Neural crest cell (in vitro differentiated cells): ENCODE results near the gene SLC27A4. TPM values are rescaled to one million over a fixed set of nuclear protein-coding genes. Genes with fewer than 3 reads are reported as not detected.

Experiments
- DNase-seq: peaks from one replicate; pipeline ENCODE4 v3.0.0; 2021; ENCODE audit warnings: low read depth, mixed read lengths, low spot score
- H3K27ac Mint-ChIP-seq: one replicate; pipeline ENCODE4 v1.8.0; 2021; ENCODE audit warnings: mild to moderate bottlenecking, mixed read lengths; ENCODE audit not compliant: unreplicated experiment
- H3K27me3 Mint-ChIP-seq: 2 replicates; pipeline ENCODE4 v1.8.0; 2021; ENCODE audit warnings: low read depth, mild to moderate bottlenecking, mixed read lengths
- H3K36me3 Mint-ChIP-seq: 2 replicates; pipeline ENCODE4 v1.8.0; 2021; ENCODE audit warnings: low read depth, mild to moderate bottlenecking, mixed read lengths
- H3K4me1 Mint-ChIP-seq: 2 replicates; pipeline ENCODE4 v1.8.0; 2021; ENCODE audit warnings: mixed read lengths
- H3K4me3 Mint-ChIP-seq: one replicate; pipeline ENCODE4 v1.8.0; 2021; ENCODE audit warnings: mild to moderate bottlenecking, mixed read lengths
- H3K9me3 Mint-ChIP-seq: 2 replicates; pipeline ENCODE4 v1.8.0; 2021; ENCODE audit warnings: mixed read lengths
- total RNA-seq: library from RNA; stranded (reverse); gene quantifications from 2 replicates; pipeline ENCODE4 v1.2.1, GENCODE V29; 2021
- TF ChIP-seq, protein P1 (sequence below): fragments of 200-600 bp; sonication (generic); conservative IDR thresholded peaks from 2 replicates; pipeline ENCODE4 v1.5.0; 2021; ENCODE audit warnings: antibody characterized with exemption, mild to moderate bottlenecking

Gene SLC27A4
- total RNA-seq, 1 donor from 2014 or later: 45.6 TPM

DNA sequence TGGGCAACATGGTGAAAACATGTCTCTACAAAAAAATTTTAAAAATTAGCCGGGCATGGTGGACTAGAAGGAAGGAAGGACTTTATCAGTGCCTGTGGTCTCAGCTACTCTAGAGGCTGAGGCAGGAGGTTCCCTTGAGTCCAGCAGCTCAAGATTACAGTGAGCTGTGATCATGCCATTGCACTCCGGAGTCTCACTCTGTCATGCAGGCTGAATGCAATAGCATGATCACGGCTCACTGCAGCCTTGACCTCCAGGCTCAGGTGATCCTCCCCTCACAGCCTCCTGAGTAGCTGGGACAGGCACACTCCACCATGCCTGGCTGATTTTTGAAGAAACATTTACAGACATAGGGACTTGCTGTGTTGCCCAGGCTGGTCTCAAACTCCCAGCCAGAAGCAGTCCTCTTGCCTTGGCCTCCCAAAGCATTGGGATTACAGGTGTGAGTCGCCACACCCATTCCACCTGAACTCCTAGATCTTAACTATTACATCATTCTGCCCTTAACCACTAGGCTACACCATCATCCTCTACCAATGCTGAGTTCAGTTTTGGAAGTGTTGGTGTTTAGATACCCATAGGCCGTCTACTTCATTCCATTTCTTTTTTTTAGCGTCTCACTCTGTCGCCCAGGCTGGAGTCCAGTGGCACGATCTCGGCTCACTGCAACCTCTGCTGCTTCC lies 28.8 kb downstream of the SLC27A4 start:
- Mint-ChIP-seq H3K27me3 (peaks cover 3% of the 10 kb centered on the region), H3K9me3 (no peaks in the 10 kb centered on the region), H3K4me1 (peaks cover 63% of the 10 kb centered on the region), H3K4me3 (peak overlapping the region; percentile 99), H3K27ac (no peak overlapping the region), H3K36me3 (no peaks in the 10 kb centered on the region)
- no peak for DNase-seq
- TF ChIP-seq, protein P1, sequence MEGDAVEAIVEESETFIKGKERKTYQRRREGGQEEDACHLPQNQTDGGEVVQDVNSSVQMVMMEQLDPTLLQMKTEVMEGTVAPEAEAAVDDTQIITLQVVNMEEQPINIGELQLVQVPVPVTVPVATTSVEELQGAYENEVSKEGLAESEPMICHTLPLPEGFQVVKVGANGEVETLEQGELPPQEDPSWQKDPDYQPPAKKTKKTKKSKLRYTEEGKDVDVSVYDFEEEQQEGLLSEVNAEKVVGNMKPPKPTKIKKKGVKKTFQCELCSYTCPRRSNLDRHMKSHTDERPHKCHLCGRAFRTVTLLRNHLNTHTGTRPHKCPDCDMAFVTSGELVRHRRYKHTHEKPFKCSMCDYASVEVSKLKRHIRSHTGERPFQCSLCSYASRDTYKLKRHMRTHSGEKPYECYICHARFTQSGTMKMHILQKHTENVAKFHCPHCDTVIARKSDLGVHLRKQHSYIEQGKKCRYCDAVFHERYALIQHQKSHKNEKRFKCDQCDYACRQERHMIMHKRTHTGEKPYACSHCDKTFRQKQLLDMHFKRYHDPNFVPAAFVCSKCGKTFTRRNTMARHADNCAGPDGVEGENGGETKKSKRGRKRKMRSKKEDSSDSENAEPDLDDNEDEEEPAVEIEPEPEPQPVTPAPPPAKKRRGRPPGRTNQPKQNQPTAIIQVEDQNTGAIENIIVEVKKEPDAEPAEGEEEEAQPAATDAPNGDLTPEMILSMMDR: no peak

DNA sequence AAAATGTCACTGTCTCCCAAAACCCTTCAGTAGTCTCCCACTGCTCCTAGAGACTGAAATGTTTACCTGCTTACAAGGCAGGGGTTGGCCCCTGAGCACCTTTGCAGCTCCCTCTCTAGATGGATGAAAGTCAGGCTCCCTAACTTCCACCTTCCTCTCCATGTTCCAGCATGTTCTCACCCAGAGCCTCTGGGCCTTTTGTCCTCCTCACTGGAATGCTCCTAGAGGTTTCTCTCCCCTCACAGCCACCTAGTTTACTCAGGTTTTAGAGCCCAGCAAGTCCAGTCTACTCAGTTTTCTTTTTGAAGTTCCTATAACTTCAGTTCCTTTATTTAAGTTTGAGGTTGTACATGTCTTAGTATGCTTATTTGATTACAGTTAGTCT lies 30.0 kb downstream of the SLC27A4 start:
- no peaks in the 10 kb centered on the region for H3K9me3 Mint-ChIP-seq
- no peaks in the 10 kb centered on the region for H3K36me3 Mint-ChIP-seq
- DNase-seq: no peak
- no peaks in the 10 kb centered on the region for H3K27me3 Mint-ChIP-seq
- peaks cover 55% of the 10 kb centered on the region for H3K4me1 Mint-ChIP-seq
- peak overlapping the region; percentile 97 for H3K27ac Mint-ChIP-seq
- H3K4me3 Mint-ChIP-seq: peak overlapping the region; percentile 99
- TF ChIP-seq, protein P1: no peak

DNA sequence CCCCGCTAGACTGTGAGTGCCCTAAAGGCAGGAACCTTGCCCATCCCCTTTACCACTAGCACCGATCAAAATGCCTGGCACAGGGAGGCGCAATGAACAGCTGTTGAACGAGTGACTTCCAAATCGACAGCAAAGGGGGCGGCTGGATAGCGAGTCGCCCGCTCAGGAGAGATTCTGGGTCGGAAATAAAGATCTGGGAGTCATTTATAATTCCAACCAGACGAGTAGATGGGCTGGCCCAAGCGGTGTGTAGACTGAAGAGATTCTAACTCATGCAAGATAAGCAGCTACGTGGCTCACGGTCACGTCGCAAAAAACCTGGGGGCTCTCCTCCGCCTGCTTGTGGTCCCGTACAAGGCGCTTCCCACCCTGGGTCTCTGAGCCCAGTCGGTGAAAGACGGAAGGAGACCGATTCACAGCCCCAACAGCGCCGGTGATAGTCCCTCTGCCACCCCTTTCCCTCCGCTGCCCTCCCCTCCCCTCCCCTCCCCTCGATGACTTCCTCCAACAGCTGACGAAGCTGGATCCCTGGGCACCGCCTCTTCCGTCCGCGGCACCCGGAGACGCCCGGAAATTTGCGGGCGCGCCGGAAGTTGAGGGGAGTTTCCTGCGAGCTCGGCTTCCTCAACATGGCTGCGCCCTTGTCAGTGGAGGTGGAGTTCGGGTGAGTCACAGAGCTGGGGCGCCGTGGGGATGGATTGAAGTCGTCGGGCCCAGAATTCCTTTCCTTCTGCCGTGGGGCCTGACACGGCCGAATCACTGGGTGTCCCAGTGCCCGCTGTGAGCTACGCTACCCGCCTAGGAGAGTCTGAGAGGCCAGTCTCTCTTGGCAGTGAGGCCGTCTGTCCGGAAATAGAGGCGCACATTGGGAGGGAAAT lies 30.7 kb downstream of the SLC27A4 start, which contains the start of gene URM1:
Gene URM1, plus strand, starts transcription at position 623 of the 878 bp plus-strand sequence. Its CDS starts 7 bp downstream, at position 630.
- DNase-seq: peak; percentile 85
- Mint-ChIP-seq H3K4me1 (peaks cover 49% of the 10 kb centered on the region), H3K4me3 (peak within 1 kb of the TSS; percentile 99), H3K36me3 (no peaks in the 10 kb centered on the region), H3K9me3 (no peaks in the 10 kb centered on the region), H3K27ac (peak within 1 kb of the TSS; percentile 97), H3K27me3 (no peaks in the 10 kb centered on the region)
- TF ChIP-seq, protein P1: no peak

DNA sequence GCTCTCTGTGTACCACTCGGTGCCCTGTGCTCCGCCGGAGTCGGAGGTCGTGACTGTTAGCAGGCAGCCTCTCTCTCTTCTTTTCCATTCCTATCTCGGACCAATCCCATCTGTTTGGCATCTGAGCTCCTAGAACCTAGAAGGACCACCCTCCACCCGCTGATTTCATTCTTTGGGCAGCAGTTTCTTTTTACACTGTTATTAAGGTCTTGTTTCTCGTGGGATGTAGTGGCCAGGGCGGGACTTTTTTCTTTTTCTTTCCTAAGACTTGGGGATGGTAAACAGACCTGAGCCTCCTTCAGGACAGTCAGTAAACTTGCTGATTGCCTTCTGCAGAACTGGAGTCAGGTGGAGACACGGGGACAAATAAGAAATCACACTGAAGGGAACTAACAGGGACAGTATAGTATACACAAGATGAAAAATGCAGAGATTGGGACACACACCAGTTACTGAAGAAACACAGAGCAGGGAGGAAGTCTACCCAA lies 31.3 kb downstream of the SLC27A4 start:
- no peaks in the 10 kb centered on the region for H3K27me3 Mint-ChIP-seq
- TF ChIP-seq, protein P1: no peak
- no peaks in the 10 kb centered on the region for H3K9me3 Mint-ChIP-seq
- peaks cover 47% of the 10 kb centered on the region for H3K4me1 Mint-ChIP-seq
- H3K27ac Mint-ChIP-seq: peak overlapping the region; percentile 92
- peak overlapping the region; percentile 99 for H3K4me3 Mint-ChIP-seq
- no peak for DNase-seq
- H3K36me3 Mint-ChIP-seq: no peaks in the 10 kb centered on the region

DNA sequence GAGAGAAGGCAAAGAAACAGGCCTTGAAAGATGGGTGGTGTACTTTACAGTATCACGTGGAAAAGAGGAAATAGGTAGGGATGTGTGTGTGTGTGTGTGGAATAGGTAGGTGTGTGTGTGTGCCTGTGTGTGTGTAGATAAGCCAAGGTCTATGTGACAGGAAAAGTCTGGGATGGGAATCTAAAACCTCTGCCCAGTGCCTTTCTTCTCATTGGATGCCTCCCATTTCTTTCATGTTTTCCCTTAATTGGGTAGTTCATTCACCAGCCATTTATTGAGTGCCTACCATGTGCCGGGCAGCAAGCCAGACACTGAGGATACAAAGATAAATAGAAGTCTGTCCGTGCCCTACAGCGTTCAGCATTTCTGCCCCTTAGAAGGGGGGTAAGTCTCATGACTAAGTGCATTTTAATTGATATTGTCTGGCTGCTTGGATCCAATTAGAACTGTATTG lies 31.9 kb downstream of the SLC27A4 start:
- Mint-ChIP-seq H3K27me3 (no peaks in the 10 kb centered on the region), H3K9me3 (no peaks in the 10 kb centered on the region), H3K27ac (peak overlapping the region; percentile 92), H3K4me1 (peaks cover 41% of the 10 kb centered on the region), H3K4me3 (peak overlapping the region; percentile 99), H3K36me3 (no peaks in the 10 kb centered on the region)
- TF ChIP-seq, protein P1: no peak
- DNase-seq: no peak
